HG02970 (cell line): Measurements from ENCODE around the gene SLF1.
A peak's percentile ranks its signal among the peaks of the same experiment; 100 is the strongest.

ENCODE experiments used
- ATAC-seq: cut with Tn5 transposase; IDR thresholded peaks from one replicate; pipeline ENCODE4 v1.9.1; 2021; ENCODE audit warnings: mild to moderate bottlenecking, moderate library complexity, moderate number of reproducible peaks; ENCODE audit not compliant: unreplicated experiment, low FRiP score

Gene SLF1

GRCh38 chr5:94705427-94705826, 87.0 kb downstream of the SLF1 start:
- no peak for ATAC-seq

GRCh38 chr5:94707359-94707758, 88.9 kb downstream of the SLF1 start:
- no peak for ATAC-seq

- no peak for ATAC-seq
These were observed 90.8 kb downstream of the SLF1 start for GRCh38 chr5:94709277-94709676.

GRCh38 chr5:94711785-94712184, 93.3 kb downstream of the SLF1 start:
- ATAC-seq, result no peak

GRCh38 chr5:94715768-94716167, 97.3 kb downstream of the SLF1 start:
- no peak for ATAC-seq

DNA sequence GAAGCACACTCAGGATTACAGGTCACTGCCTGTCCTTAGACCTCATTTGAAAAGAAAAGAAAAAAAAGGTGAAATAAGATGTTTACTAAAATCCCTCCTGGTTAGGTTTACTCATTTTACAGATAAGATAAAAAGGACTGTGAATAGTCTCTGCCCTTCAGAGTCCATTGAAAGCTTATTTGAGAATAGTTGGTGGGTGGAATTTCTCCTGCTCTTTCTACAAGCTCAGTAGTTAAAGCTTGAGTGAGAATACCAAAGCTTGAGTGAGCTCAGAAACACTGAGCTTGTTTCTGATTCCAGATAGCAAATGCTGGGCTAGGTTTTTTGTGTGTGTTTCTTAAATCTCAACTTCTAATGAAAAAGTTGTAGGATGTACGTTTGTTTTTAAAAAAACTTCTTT, 106.7 kb downstream of the SLF1 start:
- ATAC-seq, result no peak

DNA sequence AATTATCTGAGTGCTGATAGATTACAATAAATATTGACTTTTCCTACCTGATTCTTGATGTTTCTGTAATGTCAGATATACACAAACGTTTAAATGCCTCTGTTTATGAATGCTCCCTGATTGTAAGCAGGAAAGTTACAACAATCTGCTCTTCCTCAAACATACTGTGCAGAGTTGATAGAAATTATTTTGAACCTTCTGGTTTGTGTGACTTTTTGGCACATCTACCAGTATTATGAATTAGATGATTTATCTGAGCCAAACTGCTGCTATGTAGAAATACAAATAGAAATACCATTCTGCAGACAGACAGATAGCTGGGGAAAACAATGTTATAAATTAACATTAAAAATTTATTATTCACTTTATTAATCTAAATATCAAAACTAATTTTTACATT, 113.0 kb downstream of the SLF1 start:
- ATAC-seq, result no peak

- no peak for ATAC-seq
These were observed 118.0 kb downstream of the SLF1 start for GRCh38 chr5:94736498-94736897.

GRCh38 chr5:94740286-94740685, 121.8 kb downstream of the SLF1 start:
- no peak for ATAC-seq

DNA sequence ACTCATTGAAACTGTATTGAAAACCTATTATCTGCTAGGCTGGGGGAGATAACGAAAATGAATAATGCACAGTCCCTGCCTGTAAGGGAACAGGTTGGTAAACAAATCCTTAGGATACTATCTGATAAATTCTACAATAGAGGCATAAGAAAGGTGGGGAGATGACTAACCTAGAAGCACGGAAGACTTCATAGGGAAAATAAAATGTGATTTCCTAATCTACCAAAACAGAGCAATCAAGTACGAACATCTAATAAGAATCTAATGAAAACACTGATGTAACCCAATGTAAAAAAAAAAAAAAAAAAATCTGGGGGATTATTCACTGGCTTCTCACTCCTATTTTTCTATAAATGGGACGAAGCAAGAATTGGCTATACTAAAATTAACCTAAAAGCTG, 124.4 kb downstream of the SLF1 start:
- ATAC-seq, result no peak

GRCh38 chr5:94744906-94745305, 126.4 kb downstream of the SLF1 start:
- no peak for ATAC-seq

GRCh38 chr5:94745786-94746730, 127.6 kb downstream of the SLF1 start:
- peak; percentile 82 for ATAC-seq

DNA sequence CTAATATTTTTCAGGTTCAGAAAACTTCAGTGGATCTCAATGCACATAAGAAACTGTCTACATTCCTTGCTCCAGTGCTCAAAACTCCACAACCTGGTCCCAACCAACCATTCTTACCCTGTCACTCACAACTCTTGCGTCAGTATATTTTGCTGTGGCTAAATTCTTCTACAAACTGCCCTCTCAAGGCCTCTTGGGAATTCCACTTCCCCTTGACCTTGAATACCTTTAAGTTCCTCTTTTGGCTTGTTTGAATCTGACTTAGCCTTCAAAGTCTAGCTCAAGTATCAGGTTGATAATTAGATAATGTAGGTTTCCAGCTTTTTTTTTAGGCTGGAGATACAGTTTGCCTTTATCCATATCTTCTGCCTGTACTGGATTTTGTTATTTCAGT, 128.3 kb downstream of the SLF1 start:
- ATAC-seq, result no peak
